Ovary (tissue), 9 donors: ENCODE results near the gene FAM120B. TPM values are rescaled to one million over a fixed set of nuclear protein-coding genes. Genes with fewer than 3 reads are reported as not detected.

ENCODE experiments used
- DNase-seq, 5 donors: peaks; one replicate each; pipeline ENCODE4 v3.0.0-alpha.2; 2019 to 2020
- H3K27ac ChIP-seq, 2 donors: fragments of 200-600 bp; one replicate each; pipeline versions ENCODE4 v1.5.1 to v1.8.0; 2019 to 2022
- H3K27me3 ChIP-seq: fragments of 200-600 bp; one replicate; pipeline ENCODE4 v1.8.0; 2022
- H3K36me3 ChIP-seq: fragments of 200-600 bp; sonication (generic); one replicate; pipeline ENCODE4 v1.5.1; 2019
- H3K4me1 ChIP-seq: one replicate; pipeline ENCODE4 v1.8.1; 2013; ENCODE audit warnings: mild to moderate bottlenecking, moderate library complexity; ENCODE audit not compliant: insufficient read depth
- H3K4me3 ChIP-seq: fragments of 200-600 bp; sonication (generic); one replicate; pipeline ENCODE4 v1.5.1; 2017
- H3K9me3 ChIP-seq, 2 donors: fragments of 200-600 bp in 1 of 2; sonication (generic) in 1 of 2; one replicate each; pipeline versions ENCODE4 v1.5.1 to v1.8.1; 2013 to 2019; ENCODE audit warnings: mild to moderate bottlenecking in 1 of 2, moderate library complexity in 1 of 2
- CTCF ChIP-seq, 3 donors: fragments of 450-650 bp in 2 of 3; fragments of 200-600 bp in 1 of 3; IDR thresholded peaks; one replicate each; pipeline versions ENCODE4 v1.5.1 to v1.8.0; 2016 to 2022; ENCODE audit warnings: antibody characterized with exemption in 3 of 3, mild to moderate bottlenecking in 1 of 3
- EP300 ChIP-seq: sonication (generic); formaldehyde crosslinking; IDR thresholded peaks from one replicate; pipeline ENCODE4 v1.6.1; 2017; ENCODE audit warnings: antibody characterized with exemption
- POLR2A ChIP-seq: fragments of 450-650 bp; IDR thresholded peaks from one replicate; pipeline ENCODE4 v1.6.1; 2017; ENCODE audit warnings: antibody characterized with exemption, mild to moderate bottlenecking, moderate library complexity
- WGBS, 3 donors: extraction: QIAGEN DNeasy Blood & Tissue Kit in 1 of 3; methylation state at CpG; one replicate each; pipeline versions ENCODE4 v1.1.5 to v1.1.7; 2013 to 2017; 5-methylcytosine and 5-hydroxymethylcytosine counted together
- intact Hi-C, 4 donors: fragments of 100-400 bp; cut with DNase I; formaldehyde crosslinking; loops; one replicate each; pipeline versions ENCODE4 v1.11.0 to v1.15.1; 2022 to 2023
- polyA plus RNA-seq, 2 donors: library from polyadenylated mRNA; stranded (reverse); fragments of 200-250 nt in 1 of 2; fragments of 350-450 nt in 1 of 2; fragmentation: Illumina TruSeq in 1 of 2; extraction: RNeasy Lipid Tissue Mini Kit (QIAGEN cat#74804) in 1 of 2; gene quantifications; one replicate each; pipeline ENCODE4 v1.2.3, GENCODE V29; 2013 to 2014
- total RNA-seq, 7 donors: library from RNA; depleted of rRNA in 2 of 7; stranded (reverse); fragments of >200 nt in 2 of 7; fragmentation: NEBNext Ultra II Directional in 3 of 7; extraction: Animal tissue kit (Norgen Biotek cat#: 25700) in 3 of 7; gene quantifications; one replicate each; pipeline versions ENCODE4 v1.1.0 to v1.2.4, GENCODE V29; 2016 to 2023
- donor health status: DM: no; HTN: no; CAD: no; lungs with moderate emphysema.
- donor health status: DM: no; HTN: no; CAD: no.
- donor health status: Bipolar disorder and iron deficiency.
- donor health status: DM: yes; HTN: yes; CAD: no.
- donor health status: DM: no; HTN: no; CAD: no.
- donor health status: DM: yes; HTN: yes; CAD: no.

FAM120B gene
- total and polyA plus RNA-seq, 9 donors = 10.6 to 39.3 (median 28.4) TPM

DNA sequence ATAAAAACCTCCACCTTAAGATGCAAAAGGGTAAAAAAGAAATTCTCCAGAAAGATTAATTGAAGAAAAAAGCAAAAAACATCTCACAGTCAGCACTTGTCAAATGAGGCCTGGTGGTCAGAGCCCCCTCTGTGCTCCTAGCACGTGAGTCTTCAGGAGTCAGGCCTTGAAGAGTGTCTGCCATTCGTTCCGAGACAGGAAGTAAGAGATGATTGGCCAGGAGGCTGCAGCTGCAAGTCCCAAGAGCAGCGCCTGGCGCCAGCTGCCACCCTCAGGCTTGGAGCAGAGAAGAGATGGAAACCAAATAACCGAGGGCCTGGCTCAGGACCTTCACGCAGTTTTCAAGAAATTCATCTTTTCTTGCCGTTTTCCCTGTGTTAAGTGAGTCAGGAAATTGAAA is 65.0 kb downstream of the FAM120B start:
- intact Hi-C loops = no loop called here
- H3K27ac ChIP-seq = no peak overlapping the region
- H3K4me1 ChIP-seq = peaks cover under 1% of the 10 kb centered on the region
- no peak for DNase-seq
- H3K4me3 ChIP-seq = no peak overlapping the region
- no peaks in the 10 kb centered on the region for H3K36me3 ChIP-seq
- H3K27me3 ChIP-seq = no peaks in the 10 kb centered on the region
- no peaks in the 10 kb centered on the region for H3K9me3 ChIP-seq
- 55 to 69% (median 61%) methylated on average over 8 of the region's 8 CpGs for WGBS, 3 donors
- TF ChIP-seq POLR2A (no peak), EP300 (no peak), CTCF (IDR thresholded peaks at IDR 0.05) (no peak)

DNA sequence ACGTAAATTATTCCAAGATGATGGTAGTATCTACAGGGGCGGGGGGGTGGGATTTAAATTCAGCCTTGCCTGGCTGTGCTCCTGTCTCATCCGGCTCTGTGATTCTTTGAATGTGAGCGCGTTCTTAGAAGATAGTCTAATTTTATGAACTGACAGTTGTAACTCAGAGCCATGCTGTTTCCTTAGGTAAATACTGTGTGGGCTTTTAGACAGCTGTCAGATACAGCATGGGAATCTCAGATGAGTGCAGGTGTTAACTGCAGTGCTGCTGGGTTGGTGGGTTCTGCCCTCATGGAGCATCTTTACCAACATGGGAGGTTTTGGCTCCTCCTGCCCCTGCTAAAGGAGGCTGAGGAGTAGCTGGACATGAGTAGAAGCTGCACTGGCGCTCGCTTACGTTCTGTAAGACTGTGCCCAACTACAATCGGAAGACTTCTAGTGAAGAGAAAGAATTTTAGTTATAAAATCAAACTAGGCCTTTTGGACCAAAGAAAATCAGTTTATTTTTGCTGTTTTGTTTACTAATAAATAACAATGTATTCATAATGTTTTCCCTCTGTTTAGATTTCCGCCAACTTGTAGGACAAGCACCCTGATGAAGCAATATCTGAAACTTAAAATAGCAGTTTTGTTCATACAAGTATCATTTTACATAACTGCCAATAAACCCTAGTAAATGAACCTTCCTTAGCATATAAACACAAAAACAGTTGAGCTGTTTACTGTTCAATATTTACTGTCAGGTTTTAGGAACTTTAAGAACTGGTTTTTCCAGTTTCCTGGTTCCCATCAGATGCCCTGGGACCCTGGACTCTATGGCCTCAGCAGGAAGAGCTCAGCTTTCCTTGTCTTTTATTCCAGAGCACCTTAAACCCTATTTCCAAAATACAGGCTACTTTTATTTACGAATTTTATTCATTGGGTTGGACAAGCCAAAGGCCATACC is 66.1 kb downstream of the FAM120B start:
- Histone ChIP-seq H3K27me3 (no peaks in the 10 kb centered on the region), H3K9me3 (no peaks in the 10 kb centered on the region), H3K36me3 (no peaks in the 10 kb centered on the region), H3K27ac (no peak overlapping the region), H3K4me3 (no peak overlapping the region), H3K4me1 (no peaks in the 10 kb centered on the region)
- WGBS, 3 donors = 95 to 97% (median 97%) methylated on average over 11 of the region's 11 CpGs
- no peak for DNase-seq
- TF ChIP-seq CTCF (IDR thresholded peaks at IDR 0.05) (no peak), POLR2A (no peak), EP300 (no peak)
- intact Hi-C loops = no loop called here

- intact Hi-C loops = no loop called here
- no peaks in the 10 kb centered on the region for H3K4me1 ChIP-seq
- H3K27me3 ChIP-seq = no peaks in the 10 kb centered on the region
- no peaks in the 10 kb centered on the region for H3K9me3 ChIP-seq
- no peak for TF ChIP-seq POLR2A
- TF ChIP-seq EP300 = no peak
- no peak for TF ChIP-seq CTCF (IDR thresholded peaks at IDR 0.05)
- no peaks in the 10 kb centered on the region for H3K36me3 ChIP-seq
- 59 to 68% (median 67%) methylated on average over 11 of the region's 11 CpGs for WGBS, 3 donors
- no peak overlapping the region for H3K27ac ChIP-seq
- no peak for DNase-seq
- H3K4me3 ChIP-seq = no peak overlapping the region
Measured at GRCh38 chr6:170374571-170375444, 68.2 kb downstream of the FAM120B start.

DNA sequence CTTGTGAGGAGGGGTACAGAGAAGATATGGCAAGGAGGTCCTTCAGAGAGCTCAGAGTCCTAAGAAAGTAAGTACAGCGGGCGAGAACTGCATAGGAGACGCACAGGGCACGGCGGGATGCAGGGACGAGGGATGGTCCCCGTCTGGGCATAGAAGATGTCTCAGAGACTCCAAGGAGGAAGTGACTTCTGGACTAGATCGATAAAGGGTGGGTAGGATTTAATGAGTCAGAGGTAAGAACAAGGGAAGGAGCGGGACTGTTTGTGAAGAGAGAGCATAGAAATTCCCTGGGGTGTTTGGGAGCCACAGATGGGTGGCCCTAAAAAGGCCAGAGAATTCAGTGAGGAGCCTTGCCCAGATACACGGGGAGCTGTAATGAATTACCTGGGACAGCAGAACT is 69.1 kb downstream of the FAM120B start:
- no peaks in the 10 kb centered on the region for H3K4me1 ChIP-seq
- TF ChIP-seq EP300 (no peak), POLR2A (no peak), CTCF (IDR thresholded peaks at IDR 0.05) (no peak)
- WGBS, 3 donors = 93 to 95% (median 94%) methylated on average over 10 of the region's 10 CpGs
- no peak for DNase-seq
- no peaks in the 10 kb centered on the region for H3K9me3 ChIP-seq
- intact Hi-C loops = no loop called here
- no peak overlapping the region for H3K27ac ChIP-seq
- H3K36me3 ChIP-seq = no peaks in the 10 kb centered on the region
- H3K4me3 ChIP-seq = no peak overlapping the region
- H3K27me3 ChIP-seq = no peaks in the 10 kb centered on the region
